KMS-11 (cell line): Measurements from ENCODE around the gene IGFBPL1.

Experiments
- H2AFZ ChIP-seq: fragments of 200-600 bp; sonication (generic); 2 replicates; pipeline ENCODE4 v1.6.1; 2016; ENCODE audit warnings: antibody characterized with exemption, mixed run types, low read depth
- H3K27ac ChIP-seq: fragments of 200-600 bp; sonication (generic); 2 replicates; pipeline ENCODE4 v1.6.1; 2016; ENCODE audit warnings: mild to moderate bottlenecking, mixed run types
- H3K27me3 ChIP-seq: fragments of 200-600 bp; sonication (generic); 2 replicates; pipeline ENCODE4 v1.6.1; 2017; ENCODE audit warnings: mild to moderate bottlenecking, low read depth, mixed run types, moderate library complexity; ENCODE audit not compliant: insufficient read depth
- H3K36me3 ChIP-seq: fragments of 200-600 bp; sonication (generic); 2 replicates; pipeline ENCODE4 v1.6.1; 2017; ENCODE audit warnings: mild to moderate bottlenecking, mixed run types; ENCODE audit not compliant: insufficient read depth
- H3K4me1 ChIP-seq: fragments of 200-600 bp; sonication (generic); 2 replicates; pipeline ENCODE4 v1.6.1; 2016; ENCODE audit warnings: mild to moderate bottlenecking, low read depth, mixed run types; ENCODE audit not compliant: poor library complexity, severe bottlenecking
- H3K4me2 ChIP-seq: fragments of 200-600 bp; sonication (generic); 2 replicates; pipeline ENCODE4 v1.7.0; 2016; ENCODE audit warnings: mild to moderate bottlenecking, mixed run types
- H3K4me3 ChIP-seq: fragments of 200-600 bp; sonication (generic); IDR thresholded peaks from 2 replicates; pipeline ENCODE4 v1.6.1; 2017; ENCODE audit warnings: low read depth, low read length, mixed read lengths; ENCODE audit not compliant: insufficient read depth
- H3K79me2 ChIP-seq: fragments of 200-600 bp; sonication (generic); 2 replicates; pipeline ENCODE4 v1.6.1; 2016; ENCODE audit warnings: low read depth, mixed run types; ENCODE audit not compliant: insufficient read depth
- H3K9ac ChIP-seq: fragments of 200-600 bp; sonication (generic); 2 replicates; pipeline ENCODE4 v1.6.1; 2016; ENCODE audit warnings: mild to moderate bottlenecking, mixed run types
- H4K20me1 ChIP-seq: fragments of 200-600 bp; sonication (generic); 2 replicates; pipeline ENCODE4 v1.6.1; 2016; ENCODE audit warnings: mild to moderate bottlenecking, mixed run types; ENCODE audit not compliant: insufficient read depth
- CTCF ChIP-seq: fragments of 200-600 bp; sonication (generic); conservative IDR thresholded peaks from 2 replicates; pipeline ENCODE4 v1.6.1; 2017; ENCODE audit warnings: low read depth, mild to moderate bottlenecking, antibody characterized with exemption, low read length, moderate library complexity, mixed read lengths

Gene IGFBPL1

DNA sequence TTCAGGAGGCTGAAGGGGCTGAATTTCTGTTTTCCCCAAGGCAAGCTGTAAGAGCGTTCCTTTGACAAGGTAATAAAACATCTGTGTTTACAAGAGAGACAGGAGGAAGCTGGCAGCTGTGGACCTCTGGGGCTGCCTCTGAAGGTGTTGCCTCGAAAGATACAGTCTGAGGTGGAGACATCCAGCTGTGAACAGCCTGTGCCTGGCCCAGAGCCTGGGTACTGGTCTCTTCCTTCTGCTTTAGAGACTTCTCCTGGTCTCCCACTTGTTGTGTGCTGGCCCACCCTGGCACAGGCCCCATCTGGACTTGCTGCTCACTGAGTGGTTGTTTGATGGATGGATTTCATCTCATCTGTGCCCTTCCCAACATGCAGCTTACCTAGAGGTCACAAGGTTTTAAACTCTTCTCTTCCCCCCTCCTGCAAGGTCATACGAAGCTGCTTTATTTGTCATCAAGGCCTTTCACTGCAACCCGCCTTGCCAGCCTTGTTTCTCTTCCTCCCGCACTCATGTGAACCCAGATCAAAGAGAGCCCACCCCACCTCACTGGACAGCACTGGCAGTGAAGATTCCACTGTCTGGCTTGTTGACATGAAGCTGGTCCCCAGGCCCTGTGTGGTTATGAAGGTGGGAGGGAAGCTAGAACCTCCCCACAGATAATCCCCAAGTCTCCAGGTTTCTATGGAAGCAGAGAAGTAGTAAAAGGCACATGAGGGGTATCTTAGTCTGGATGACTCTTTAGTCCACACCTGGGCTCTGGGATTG, 66.7 kb downstream of the IGFBPL1 start:
- Histone ChIP-seq H3K9ac (no peak overlapping the region), H3K4me1 (no peaks in the 10 kb centered on the region), H2AFZ (no peak overlapping the region), H3K27me3 (no peaks in the 10 kb centered on the region), H3K4me3 (no peak overlapping the region), H4K20me1 (no peaks in the 10 kb centered on the region), H3K79me2 (no peaks in the 10 kb centered on the region), H3K4me2 (no peak overlapping the region), H3K36me3 (no peaks in the 10 kb centered on the region), H3K27ac (no peak overlapping the region)
- no peak for TF ChIP-seq CTCF

- no peak overlapping the region for H2AFZ ChIP-seq
- H3K4me3 ChIP-seq: no peak overlapping the region
- TF ChIP-seq CTCF: no peak
- H3K36me3 ChIP-seq: no peaks in the 10 kb centered on the region
- H3K27ac ChIP-seq: no peak overlapping the region
- no peak overlapping the region for H3K4me2 ChIP-seq
- no peaks in the 10 kb centered on the region for H3K79me2 ChIP-seq
- no peaks in the 10 kb centered on the region for H4K20me1 ChIP-seq
- H3K27me3 ChIP-seq: no peaks in the 10 kb centered on the region
- H3K4me1 ChIP-seq: no peaks in the 10 kb centered on the region
- no peak overlapping the region for H3K9ac ChIP-seq
Measured at GRCh38 chr9:38356851-38357250, 67.4 kb downstream of the IGFBPL1 start.
